Measurements from ENCODE around the gene DCAF4. TPM values are rescaled to one million over a fixed set of nuclear protein-coding genes. Genes with fewer than 3 reads are reported as not detected.
A peak's percentile ranks its signal among the peaks of the same experiment; 100 is the strongest.
"Not testable (repeated sequence)": the region's sequence is repeated elsewhere in the genome, so short reads cannot be mapped to it uniquely, and the experiment has no call there.

Gene DCAF4
- total RNA-seq, 1 donor from 2014 or later = 18.9 TPM

DNA sequence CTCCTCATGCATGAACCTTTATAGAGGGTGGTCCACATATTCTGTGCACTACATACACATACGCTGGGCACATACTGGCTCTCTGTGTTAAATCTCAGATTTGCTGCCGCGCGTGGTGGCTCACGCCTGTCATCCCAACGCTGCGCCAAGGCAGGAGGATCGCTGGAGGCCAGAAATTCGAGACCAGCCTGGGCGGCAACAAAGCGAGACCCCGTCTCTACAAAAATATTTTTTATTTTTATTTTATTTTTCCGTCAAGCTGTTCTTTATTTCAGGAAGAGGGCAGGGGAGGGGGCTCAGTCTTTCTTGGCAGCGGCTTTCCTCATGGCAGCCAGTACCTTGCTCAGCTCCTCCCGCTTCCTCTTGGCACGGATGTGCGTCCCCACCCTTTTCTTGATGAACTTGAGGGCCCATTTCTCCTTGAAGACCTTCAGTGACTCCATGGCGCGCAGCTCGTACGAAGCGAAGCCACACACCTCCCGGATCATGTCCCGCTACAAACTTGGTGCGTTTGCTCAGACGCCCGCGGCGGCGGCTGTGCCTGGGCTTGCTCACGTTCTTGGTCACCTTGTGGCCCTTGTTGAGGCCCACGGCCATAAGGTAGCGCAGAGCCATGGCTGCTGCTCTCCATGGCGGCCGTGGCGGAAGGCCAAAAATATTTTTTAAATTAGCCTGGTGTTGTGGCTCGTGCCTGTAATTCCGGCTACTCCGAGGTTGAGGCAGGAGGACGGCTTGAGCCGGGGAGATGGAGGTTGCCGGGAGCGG lies 3.2 kb downstream of the DCAF4 start:
- DNase-seq (ENCODE audit: low spot score) = peak; percentile 86

DNA sequence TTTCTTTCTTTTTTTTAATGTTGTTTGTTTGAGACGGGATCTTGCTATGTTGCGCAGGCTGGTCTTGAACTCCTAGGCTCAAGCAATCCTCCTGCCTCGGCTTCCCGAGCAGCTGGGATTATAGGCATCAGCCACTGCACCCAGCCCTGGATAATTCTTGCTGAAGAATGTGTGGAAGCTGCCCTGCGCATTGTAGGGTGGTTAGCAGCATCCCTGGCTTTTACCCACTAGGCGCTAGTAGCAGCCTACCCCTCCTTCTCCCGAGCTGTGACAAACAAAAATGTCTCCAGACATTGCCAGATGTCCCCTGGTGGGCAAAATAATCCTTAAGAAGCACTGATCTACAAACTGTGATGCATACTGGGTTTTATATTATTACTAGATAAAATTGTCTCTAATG lies 6.6 kb downstream of the DCAF4 start:
- DNase-seq (ENCODE audit: low spot score) = peak; percentile 22

GRCh38 chr14:72939630-72940029 lies 13.4 kb downstream of the DCAF4 start:
- no peak for DNase-seq (ENCODE audit: low spot score)

GRCh38 chr14:72941286-72941985 lies 15.2 kb downstream of the DCAF4 start:
- no peak for DNase-seq (ENCODE audit: low spot score)

DNA sequence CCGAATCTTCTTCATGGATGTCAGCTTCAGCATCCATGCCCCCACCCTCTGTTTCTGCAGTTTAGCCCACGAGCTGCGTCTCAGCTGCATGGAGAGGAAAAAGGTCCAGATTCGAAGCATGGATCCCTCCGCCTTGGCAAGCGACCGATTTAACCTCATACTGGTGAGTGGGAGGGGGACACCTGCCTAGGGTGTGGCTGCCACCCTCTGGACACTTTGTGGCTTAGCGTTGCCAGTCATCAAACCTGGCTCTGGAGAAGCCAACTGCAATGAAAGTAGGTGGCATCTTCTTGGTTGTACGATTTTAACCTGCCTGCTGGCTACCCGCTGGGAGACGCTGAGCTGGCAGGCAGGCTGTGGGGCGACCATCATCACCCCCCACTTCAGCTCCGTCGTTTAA lies 16.7 kb downstream of the DCAF4 start:
- DNase-seq (ENCODE audit: low spot score) = no peak

DNA sequence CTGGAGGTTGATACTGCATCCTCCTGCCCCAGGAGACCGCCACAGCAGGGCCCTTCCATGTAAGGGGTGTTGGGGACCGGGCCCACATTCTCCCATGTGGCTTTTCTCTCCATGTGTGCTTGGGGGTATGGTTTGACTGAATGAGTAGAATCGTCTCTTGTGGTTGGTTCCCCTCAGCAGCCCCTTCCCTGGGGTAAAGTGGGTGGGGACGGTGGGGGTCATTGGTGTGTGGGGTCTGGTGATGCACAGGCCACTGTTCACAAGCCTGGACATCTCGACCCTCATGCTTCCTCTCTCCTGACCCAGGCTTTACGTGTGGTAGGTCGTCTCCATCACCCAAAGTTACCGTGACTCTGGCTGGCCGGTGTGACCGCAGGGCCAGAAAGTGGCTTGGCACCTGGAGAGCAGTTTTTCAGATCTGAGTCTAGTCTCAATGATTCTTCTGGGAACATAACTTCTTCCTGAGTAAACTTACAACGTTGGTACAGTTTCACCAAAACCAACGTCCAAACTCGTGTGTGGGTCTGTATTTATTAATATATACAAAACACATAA lies 17.7 kb downstream of the DCAF4 start:
- DNase-seq (ENCODE audit: low spot score) = no peak

DNA sequence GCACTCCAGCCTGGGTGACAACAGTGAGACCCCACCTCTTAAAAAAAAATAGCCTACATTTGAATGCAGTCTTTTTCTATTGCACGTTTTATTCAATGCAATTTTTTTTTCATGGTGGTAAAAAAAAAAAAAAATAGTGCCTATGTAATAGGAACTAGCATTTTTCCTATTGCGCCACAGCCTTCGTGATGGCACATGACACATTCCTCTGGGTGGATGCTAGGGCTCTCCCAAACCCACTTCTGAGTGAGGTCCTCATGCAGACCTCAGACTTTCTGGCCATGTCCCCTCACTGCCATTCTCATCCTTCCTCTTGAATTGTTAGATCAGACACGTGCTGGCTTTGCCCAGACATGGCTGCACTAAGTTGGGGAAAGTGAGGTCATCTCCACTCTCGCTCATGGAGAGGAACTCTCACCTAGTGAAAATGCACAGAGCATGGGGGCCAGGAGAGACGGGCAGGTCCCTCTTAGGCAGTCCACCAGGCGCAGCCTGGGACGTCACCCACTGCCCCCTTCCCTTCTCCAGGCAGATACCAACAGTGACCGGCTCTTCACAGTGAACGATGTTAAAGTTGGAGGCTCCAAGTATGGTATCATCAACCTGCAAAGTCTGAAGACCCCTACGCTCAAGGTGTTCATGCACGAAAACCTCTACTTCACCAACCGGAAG lies 19.2 kb downstream of the DCAF4 start:
- no peak for DNase-seq (ENCODE audit: low spot score)

- DNase-seq (ENCODE audit: low spot score) = no peak
Measured at GRCh38 chr14:72946491-72946890, 20.2 kb downstream of the DCAF4 start.

GRCh38 chr14:72947366-72948160 lies 21.3 kb downstream of the DCAF4 start:
- no peak for DNase-seq (ENCODE audit: low spot score)

GRCh38 chr14:72948481-72949138 lies 22.3 kb downstream of the DCAF4 start:
- no peak for DNase-seq (ENCODE audit: low spot score)

- no peak for DNase-seq (ENCODE audit: low spot score)
Measured at GRCh38 chr14:72952171-72952570, 25.9 kb downstream of the DCAF4 start.

- not testable (repeated sequence) for DNase-seq (ENCODE audit: low spot score)
Measured at GRCh38 chr14:72956741-72957140, 30.5 kb downstream of the DCAF4 start.

- no peak for DNase-seq (ENCODE audit: low spot score)
Measured at GRCh38 chr14:72957213-72957612, 30.9 kb downstream of the DCAF4 start.

DNA sequence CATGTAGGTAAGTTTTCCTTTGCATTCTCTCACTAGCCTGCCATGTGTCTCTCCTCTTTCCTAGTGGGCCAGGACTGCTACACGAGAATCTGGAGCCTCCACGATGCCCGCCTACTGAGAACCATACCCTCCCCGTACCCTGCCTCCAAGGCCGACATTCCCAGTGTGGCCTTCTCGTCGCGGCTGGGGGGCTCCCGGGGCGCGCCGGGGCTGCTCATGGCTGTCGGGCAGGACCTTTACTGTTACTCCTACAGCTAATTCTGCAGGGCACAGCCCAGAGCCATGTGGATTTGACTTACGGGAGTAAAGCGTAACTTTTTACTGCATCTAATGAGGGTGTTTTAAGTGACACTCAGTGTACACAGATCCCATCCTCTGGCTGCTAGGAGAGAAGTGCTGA lies 32.3 kb downstream of the DCAF4 start:
- no peak for DNase-seq (ENCODE audit: low spot score)

GRCh38 chr14:72961016-72961415 lies 34.8 kb downstream of the DCAF4 start:
- DNase-seq (ENCODE audit: low spot score) = not testable (repeated sequence)

GRCh38 chr14:72961579-72962335 lies 35.5 kb downstream of the DCAF4 start:
- DNase-seq (ENCODE audit: low spot score) = no peak

DNA sequence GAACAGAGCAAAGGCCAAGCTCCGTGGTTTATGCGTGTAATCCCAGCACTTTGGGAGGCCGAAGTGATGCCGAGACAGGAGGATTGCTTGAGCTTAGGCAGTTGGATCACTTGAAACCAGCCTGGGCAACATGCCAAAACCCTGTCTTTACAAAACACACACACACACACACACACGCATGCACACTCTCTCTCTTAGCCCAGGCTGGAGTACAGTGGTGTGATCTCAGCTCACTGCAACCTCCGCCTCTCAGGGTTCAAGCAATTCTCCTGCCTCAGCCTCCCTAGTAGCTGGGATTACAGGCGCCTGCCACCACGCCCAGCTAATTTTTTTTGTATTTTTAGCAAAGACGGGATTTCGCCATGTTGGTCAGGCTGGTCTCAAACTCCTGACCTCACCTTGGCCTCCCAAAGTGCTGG lies 36.1 kb downstream of the DCAF4 start:
- not testable (repeated sequence) for DNase-seq (ENCODE audit: low spot score)

DNA sequence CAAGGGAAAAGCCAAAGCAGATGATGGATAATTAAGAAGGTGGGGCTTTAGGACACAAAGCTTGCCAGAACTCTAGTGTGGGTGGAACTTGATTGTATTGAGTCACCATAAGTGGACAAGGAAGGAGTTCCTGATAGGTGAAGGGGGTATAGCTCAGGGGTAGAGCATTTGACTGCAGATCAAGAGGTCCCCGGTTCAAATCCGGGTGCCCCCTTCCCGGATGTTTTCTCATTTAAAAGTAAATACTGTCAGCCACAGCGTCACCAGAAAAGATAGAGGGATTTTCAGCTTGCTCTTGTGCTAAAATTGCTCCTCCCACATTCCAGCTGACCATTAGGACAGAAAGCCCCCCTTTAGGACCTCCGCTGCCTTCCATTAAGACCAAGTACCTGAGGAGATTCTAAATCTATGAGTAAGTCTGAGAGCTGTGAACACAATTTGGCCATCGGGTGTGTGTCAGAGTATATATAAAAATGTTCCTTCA lies 36.6 kb downstream of the DCAF4 start:
- no peak for DNase-seq (ENCODE audit: low spot score)

- DNase-seq (ENCODE audit: low spot score) = no peak
Measured at GRCh38 chr14:72965249-72965648, 39.0 kb downstream of the DCAF4 start.

- no peak for DNase-seq (ENCODE audit: low spot score)
Measured at GRCh38 chr14:72966038-72966437, 39.8 kb downstream of the DCAF4 start.

All from mesenteric fat pad (tissue), 1 donor.